GM20431 (cell line): ENCODE measurements around the gene TYW5.

Source experiments
- in situ Hi-C: fragments of 300-500 bp; cut with MseI, MboI; formaldehyde crosslinking; loops from one replicate; pipeline ENCODE4 v1.15.0; 2020; ENCODE audit warnings: low sequenced_read_pairs; ENCODE audit not compliant: unreplicated experiment

The TYW5 gene, protein sequence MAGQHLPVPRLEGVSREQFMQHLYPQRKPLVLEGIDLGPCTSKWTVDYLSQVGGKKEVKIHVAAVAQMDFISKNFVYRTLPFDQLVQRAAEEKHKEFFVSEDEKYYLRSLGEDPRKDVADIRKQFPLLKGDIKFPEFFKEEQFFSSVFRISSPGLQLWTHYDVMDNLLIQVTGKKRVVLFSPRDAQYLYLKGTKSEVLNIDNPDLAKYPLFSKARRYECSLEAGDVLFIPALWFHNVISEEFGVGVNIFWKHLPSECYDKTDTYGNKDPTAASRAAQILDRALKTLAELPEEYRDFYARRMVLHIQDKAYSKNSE

GRCh38 chr2:199955339-199956061, at the start of gene TYW5, which contains the start of gene MAIP1:
Gene TYW5 (minus strand): TSS chr2:199955491. CDS start chr2:199955470, 21 bp downstream.
Gene MAIP1 (plus strand): TSS chr2:199955582. CDS start chr2:199955799, 217 bp downstream.
- in situ Hi-C loops, result loop anchor here (25.0 kb wide), 1 partner anchor 757 kb away; no protein-coding TSS in a partner anchor

DNA sequence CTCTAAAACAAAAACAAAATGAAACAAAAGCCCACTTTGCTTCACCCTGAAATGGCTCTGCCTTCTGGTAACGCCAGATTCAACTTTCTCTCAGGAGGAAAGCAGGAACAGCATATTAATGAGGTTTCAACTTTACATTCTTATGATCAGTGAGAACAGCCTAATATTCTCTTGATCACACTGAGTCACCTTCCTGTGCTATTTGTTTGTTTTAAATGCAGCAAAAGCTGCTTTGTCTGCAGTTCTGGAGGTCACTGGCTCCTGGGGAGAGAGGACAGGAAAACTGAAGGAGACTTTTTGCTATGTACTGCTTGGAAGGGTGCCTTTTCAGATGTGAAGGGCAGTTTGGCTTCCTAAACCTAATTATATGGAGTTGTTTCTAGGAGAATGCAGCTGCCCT, 48.2 kb upstream of the TYW5 start:
- in situ Hi-C loops, result no loop called here

DNA sequence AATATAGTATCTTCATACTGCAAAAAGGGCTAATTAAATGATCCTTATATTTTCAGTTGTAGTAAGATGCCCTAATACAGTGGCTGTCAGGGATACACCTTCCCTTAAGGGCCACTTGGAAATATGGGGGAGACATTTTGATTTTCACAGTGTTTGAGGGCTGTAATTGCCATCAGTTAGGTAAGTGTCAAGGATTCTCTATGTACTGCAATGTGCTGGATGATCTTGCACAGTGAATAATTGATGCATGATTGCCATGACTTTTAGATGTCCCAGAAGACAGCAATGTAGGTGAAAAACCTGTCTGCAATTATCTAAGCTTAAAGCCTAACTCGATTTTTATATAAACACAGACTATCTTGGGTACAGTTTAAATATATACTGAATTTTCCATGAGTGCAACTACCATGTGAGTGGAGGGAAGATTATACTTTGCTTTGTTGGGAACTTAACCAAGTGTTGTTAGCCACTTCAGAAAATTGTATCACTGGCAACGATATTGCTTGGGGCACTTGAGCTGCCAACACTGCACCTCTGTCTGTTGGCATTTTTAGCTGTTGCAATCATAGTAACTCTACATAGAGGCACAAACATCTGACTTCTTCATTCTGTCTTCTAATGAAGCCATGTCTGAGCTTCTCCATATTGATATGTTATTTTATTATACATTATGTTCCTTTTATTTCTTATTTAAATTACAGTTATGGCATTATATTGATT, 45.3 kb upstream of the TYW5 start:
- in situ Hi-C loops, result no loop called here

GRCh38 chr2:199999166-199999565, 43.9 kb upstream of the TYW5 start:
- in situ Hi-C loops, result loop anchor here (25.0 kb wide), 1 partner anchor 488 kb away; no protein-coding TSS in a partner anchor

DNA sequence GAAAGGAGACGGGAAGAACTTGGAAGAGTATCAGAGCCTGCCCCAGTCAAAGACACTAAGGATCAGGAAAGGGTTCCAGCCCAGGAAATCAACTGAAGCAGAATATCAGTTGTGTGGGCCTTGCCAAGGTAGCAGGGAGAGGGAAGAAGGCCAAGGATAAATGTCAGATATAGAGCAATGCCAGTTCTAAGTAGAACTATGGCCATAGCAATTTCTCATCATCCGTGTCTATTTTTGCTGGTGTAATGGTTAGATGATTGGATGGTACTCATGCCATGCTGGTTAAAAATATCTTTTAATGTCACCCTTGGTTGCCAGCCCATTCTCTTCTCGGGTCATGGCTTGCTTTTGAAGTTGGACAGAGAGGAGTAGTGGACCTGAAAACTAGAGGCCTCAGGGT, 42.0 kb upstream of the TYW5 start:
- in situ Hi-C loops, result loop anchor here (25.0 kb wide), 1 partner anchor 490 kb away; no protein-coding TSS in a partner anchor

GRCh38 chr2:199994896-199995295, 39.6 kb upstream of the TYW5 start:
- in situ Hi-C loops, result loop anchor here (25.0 kb wide), 1 partner anchor 492 kb away; no protein-coding TSS in a partner anchor

GRCh38 chr2:199994371-199994770, 39.1 kb upstream of the TYW5 start:
- in situ Hi-C loops, result loop anchor here (25.0 kb wide), 1 partner anchor 493 kb away; no protein-coding TSS in a partner anchor

GRCh38 chr2:199992296-199992695, 37.0 kb upstream of the TYW5 start:
- in situ Hi-C loops, result loop anchor here (25.0 kb wide), 1 partner anchor 495 kb away; no protein-coding TSS in a partner anchor

DNA sequence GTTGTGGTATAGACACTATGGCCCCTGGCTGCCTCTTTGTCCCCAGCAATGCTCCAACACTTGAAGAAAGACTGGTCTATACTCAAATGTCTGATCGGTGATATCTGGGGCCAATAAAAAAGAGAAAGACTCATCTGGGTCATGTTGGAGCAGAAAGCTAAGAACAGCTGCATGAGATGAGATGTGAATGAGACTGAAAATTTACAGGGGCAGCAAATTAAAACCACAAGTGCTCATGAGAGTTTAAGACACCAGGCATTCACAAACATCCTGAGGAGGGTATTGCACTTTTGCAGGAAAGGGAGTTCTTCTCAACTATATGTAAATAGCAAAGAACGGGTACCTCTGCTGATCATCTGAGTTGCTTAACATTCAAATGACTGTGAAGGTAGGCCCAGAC, 36.4 kb upstream of the TYW5 start:
- in situ Hi-C loops, result loop anchor here (25.0 kb wide), 1 partner anchor 496 kb away; no protein-coding TSS in a partner anchor

GRCh38 chr2:199989822-199990221, 34.5 kb upstream of the TYW5 start:
- in situ Hi-C loops, result loop anchor here (25.0 kb wide), 1 partner anchor 497 kb away; no protein-coding TSS in a partner anchor

GRCh38 chr2:199988151-199988550, 32.9 kb upstream of the TYW5 start:
- in situ Hi-C loops, result loop anchor here (25.0 kb wide), 1 partner anchor 499 kb away; no protein-coding TSS in a partner anchor

- in situ Hi-C loops, result loop anchor here (25.0 kb wide), 1 partner anchor 500 kb away; no protein-coding TSS in a partner anchor
Measured at GRCh38 chr2:199987586-199987985, 32.3 kb upstream of the TYW5 start.

DNA sequence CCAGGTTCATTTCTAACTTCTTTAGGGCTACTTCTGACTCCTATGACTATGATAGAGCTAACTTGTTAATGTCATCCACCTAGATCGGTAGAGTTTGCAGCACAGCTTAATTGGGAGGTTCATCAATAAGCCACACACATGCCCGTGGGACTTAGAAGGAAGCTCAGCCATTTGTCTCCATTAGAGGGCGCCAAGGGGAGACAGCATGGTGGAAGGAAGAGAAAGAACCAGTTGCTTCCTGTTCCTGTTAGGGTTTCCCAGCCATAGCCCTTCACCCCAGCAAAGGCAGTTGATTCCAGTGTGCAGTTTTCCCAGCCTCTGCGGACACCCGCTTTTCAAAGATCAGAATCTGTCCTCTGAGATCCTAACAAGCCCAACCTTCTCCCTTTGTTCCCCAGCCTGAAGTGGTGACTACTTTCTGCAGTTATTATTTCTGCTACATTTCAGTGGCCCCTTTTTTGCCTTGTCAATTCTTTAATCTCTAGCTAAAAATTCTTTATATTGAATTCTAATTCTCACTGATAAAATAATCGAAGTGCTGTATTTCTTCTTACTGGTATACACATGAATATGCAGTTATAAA, 30.4 kb upstream of the TYW5 start:
- in situ Hi-C loops, result loop anchor here (25.0 kb wide), 1 partner anchor 502 kb away; no protein-coding TSS in a partner anchor

DNA sequence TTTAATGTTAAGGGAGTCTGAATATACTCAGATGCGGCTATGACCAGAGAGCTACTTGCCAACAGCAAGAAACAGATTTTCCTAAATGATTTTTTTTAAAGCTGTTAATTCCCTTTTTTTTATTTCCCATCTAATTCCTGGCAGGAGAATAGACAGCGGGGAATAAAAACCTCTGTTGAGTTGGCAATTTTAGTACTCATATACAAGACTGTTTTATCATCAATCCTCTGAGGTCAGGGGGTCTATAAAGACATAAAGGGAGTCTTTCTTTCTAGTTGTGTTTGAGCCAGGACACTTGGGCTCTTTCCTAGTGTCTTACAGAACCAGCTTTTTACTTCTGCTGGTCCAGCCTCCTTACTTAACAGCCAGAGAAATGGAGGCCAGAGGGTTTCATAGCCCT, 29.5 kb upstream of the TYW5 start:
- in situ Hi-C loops, result loop anchor here (25.0 kb wide), 1 partner anchor 503 kb away; no protein-coding TSS in a partner anchor

DNA sequence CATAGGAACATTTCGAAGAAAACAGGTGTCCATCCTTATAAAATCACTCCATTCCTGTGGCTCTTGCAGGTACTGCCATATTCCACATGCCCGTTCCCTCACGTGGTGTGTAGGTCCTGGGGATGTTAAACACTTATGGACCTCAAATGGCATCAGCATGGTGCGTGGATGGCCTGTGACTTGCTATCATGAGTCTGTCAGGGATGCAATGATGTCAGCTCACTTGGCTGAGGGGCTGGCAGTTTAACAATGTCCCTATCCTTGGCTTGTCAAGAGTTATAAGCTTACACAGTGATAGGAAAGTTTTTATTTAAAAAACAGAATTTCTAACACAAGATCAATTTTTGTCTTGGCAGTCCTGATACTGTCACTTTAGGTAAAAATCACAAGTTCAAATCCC, 28.9 kb upstream of the TYW5 start:
- in situ Hi-C loops, result loop anchor here (25.0 kb wide), 1 partner anchor 503 kb away; no protein-coding TSS in a partner anchor

- in situ Hi-C loops, result loop anchor here (25.0 kb wide), 1 partner anchor 504 kb away; no protein-coding TSS in a partner anchor
Measured at GRCh38 chr2:199983534-199983933, 28.2 kb upstream of the TYW5 start.

- in situ Hi-C loops, result loop anchor here (25.0 kb wide), 1 partner anchor 505 kb away; no protein-coding TSS in a partner anchor
Measured at GRCh38 chr2:199982126-199982843, 27.0 kb upstream of the TYW5 start.

DNA sequence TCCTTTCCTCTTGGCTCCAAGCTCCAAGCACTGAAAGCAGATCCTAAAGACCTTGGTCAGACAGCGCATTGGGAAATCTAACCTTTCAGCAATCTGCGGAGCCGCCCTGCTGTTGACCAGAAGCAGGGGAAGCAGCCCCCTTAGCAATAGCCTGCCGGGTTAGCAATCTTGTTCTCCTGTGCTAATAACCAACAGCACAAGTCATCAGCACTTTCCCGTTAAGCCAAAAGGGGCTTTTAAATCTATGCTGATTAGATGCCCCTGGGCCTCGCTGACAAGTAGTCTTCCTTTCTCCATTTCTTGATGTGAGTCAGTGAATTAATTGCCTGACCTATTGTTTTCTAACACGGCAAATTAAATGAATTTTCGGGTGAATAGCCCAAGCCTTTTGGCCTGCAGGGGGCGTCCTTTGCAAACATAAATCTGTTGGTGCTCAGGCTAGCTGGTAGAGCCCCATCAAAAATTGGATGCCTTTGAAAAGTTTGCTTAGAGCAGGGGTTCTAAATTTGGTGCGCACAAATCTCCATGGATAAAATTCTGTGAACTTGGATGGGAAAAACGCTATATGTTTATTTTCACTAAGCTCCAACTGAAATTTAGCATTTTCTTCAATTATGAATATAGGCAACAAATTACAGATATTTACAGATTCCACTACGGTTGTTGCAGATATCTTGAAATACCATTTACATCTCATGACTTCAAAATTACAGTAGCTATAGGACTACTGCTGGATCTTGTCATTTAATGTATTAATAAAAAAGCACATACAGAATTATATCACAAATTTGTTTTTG, 24.7 kb upstream of the TYW5 start:
- in situ Hi-C loops, result loop anchor here (25.0 kb wide), 1 partner anchor 507 kb away; no protein-coding TSS in a partner anchor
